Measurements from ENCODE around the gene HLA-E.
"Not testable (repeated sequence)": the region's sequence is repeated elsewhere in the genome, so short reads cannot be mapped to it uniquely, and the experiment has no call there.

- TF ChIP-seq CTCF (conservative IDR thresholded peaks at IDR 0.05 in 1 of 2, IDR thresholded peaks at IDR 0.05 in 1 of 2; ENCODE audit: low read depth in 1 of 2, low read length in 2 of 2); EZH2 (IDR thresholded peaks at IDR 0.05; ENCODE audit: low read length, missing control alignments): not testable (repeated sequence)
These were observed 40.1 kb downstream of the HLA-E start for GRCh38 chr6:30529349-30529875.

All from fibroblast of lung (primary cell).